ENCODE data around the gene PCBP3.

GRCh38 chr21:45979141-45979631 is 335.7 kb downstream of the PCBP3 start:
- TF ChIP-seq CTCF (conservative IDR thresholded peaks at IDR 0.05) (no peak), ZFX (IDR thresholded peaks at IDR 0.05) (no peak)

Measured in C4-2B (cell line).